Mucosa of descending colon (tissue), 3 donors: Measurements from ENCODE around the gene MOCS3. TPM values are rescaled to one million over a fixed set of nuclear protein-coding genes. Genes with fewer than 3 reads are reported as not detected.

Source experiments
- ATAC-seq: fragments of 200-7000 bp; cut with Tn5 transposase; one replicate; pipeline ENCODE4 v1.9.1; 2020; ENCODE audit warnings: mild to moderate bottlenecking, moderate library complexity
- DNase-seq, 3 donors: peaks; one replicate each; pipeline ENCODE4 v3.0.0-alpha.2; 2020
- H3K36me3 ChIP-seq: fragments of 200-600 bp; one replicate; pipeline ENCODE4 v1.8.0; 2021; ENCODE audit warnings: low read depth, mild to moderate bottlenecking
- H3K4me1 ChIP-seq: fragments of 200-600 bp; one replicate; pipeline ENCODE4 v1.8.0; 2021; ENCODE audit warnings: low read depth, mild to moderate bottlenecking
- H3K4me3 ChIP-seq: fragments of 200-600 bp; one replicate; pipeline ENCODE4 v1.8.0; 2021; ENCODE audit warnings: mild to moderate bottlenecking
- H3K9me3 ChIP-seq: fragments of 200-600 bp; one replicate; pipeline ENCODE4 v1.8.0; 2021; ENCODE audit warnings: mild to moderate bottlenecking
- CTCF ChIP-seq: fragments of 200-600 bp; IDR thresholded peaks from one replicate; pipeline ENCODE4 v1.8.0; 2022; ENCODE audit warnings: antibody characterized with exemption, mild to moderate bottlenecking
- intact Hi-C, 2 donors: fragments of 100-400 bp; cut with DNase I in 1 of 2; cut with micrococcal nuclease in 1 of 2; formaldehyde crosslinking; loops; one replicate each; pipeline versions ENCODE4 v1.11.0 to v1.11.1; 2022; cut with DNase I, micrococcal nuclease
- total RNA-seq, 3 donors: library from RNA; stranded (reverse); fragmentation: NEBNext Ultra II Directional in 2 of 3; extraction: Animal tissue kit (Norgen Biotek cat#: 25700) in 2 of 3; gene quantifications; one replicate each; pipeline versions ENCODE4 v1.2.1 to v1.2.4, GENCODE V29; 2021 to 2023
- donor health status: DM: no; HTN: no; CAD: no; lungs with moderate emphysema.
- donor health status: DM: no; HTN: no; CAD: no.
- donor health status: DM: no; HTN: yes; CAD: no.

MOCS3 gene
- total RNA-seq, 3 donors from 2014 or later: 4.0 to 4.4 (median 4.4) TPM

- no peak overlapping the region for H3K4me3 ChIP-seq
- DNase-seq (no peak), ATAC-seq (no peak)
- no peaks in the 10 kb centered on the region for H3K4me1 ChIP-seq
- no peak for TF ChIP-seq CTCF
- H3K9me3 ChIP-seq: no peaks in the 10 kb centered on the region
- H3K36me3 ChIP-seq: no peaks in the 10 kb centered on the region
- intact Hi-C loops: no loop called here
Measured at GRCh38 chr20:50991076-50991475, 32.5 kb downstream of the MOCS3 start.

GRCh38 chr20:50992336-50992732, 33.7 kb downstream of the MOCS3 start:
- Histone ChIP-seq H3K4me1 (no peaks in the 10 kb centered on the region), H3K9me3 (no peaks in the 10 kb centered on the region), H3K36me3 (no peaks in the 10 kb centered on the region), H3K4me3 (no peak overlapping the region)
- ATAC-seq (no peak), DNase-seq (no peak)
- intact Hi-C loops: no loop called here
- TF ChIP-seq CTCF: no peak

- peak; percentile 32 for TF ChIP-seq CTCF
- no peaks in the 10 kb centered on the region for H3K9me3 ChIP-seq
- intact Hi-C loops: no loop called here
- no peak overlapping the region for H3K4me3 ChIP-seq
- peak; percentile 98 for ATAC-seq
- DNase-seq: peak in 1 of 3 donors; percentile 78
- H3K36me3 ChIP-seq: no peaks in the 10 kb centered on the region
- no peaks in the 10 kb centered on the region for H3K4me1 ChIP-seq
Measured at GRCh38 chr20:50992733-50993457, 34.3 kb downstream of the MOCS3 start.

GRCh38 chr20:50993876-50994275, 35.3 kb downstream of the MOCS3 start:
- ATAC-seq (no peak), DNase-seq (no peak)
- no peak overlapping the region for H3K4me3 ChIP-seq
- no peak for TF ChIP-seq CTCF
- intact Hi-C loops: no loop called here
- no peaks in the 10 kb centered on the region for H3K9me3 ChIP-seq
- H3K36me3 ChIP-seq: no peaks in the 10 kb centered on the region
- no peaks in the 10 kb centered on the region for H3K4me1 ChIP-seq

GRCh38 chr20:50995506-50995905, 36.9 kb downstream of the MOCS3 start:
- intact Hi-C loops: loop anchor here in 1 of 2 donors (5.0 kb wide), 1 partner anchor 307 kb away; no protein-coding TSS in a partner anchor
- no peak for ATAC-seq

More at GRCh38 chr20:50995506-50995905, 36.9 kb downstream of the MOCS3 start:
- H3K36me3 ChIP-seq: no peaks in the 10 kb centered on the region
- H3K4me1 ChIP-seq: no peaks in the 10 kb centered on the region
- no peaks in the 10 kb centered on the region for H3K9me3 ChIP-seq
- no peak for DNase-seq
- no peak for TF ChIP-seq CTCF
- H3K4me3 ChIP-seq: no peak overlapping the region
